Stomach (tissue), 19 donors: Measurements from ENCODE around the gene POTEJ. TPM values are rescaled to one million over a fixed set of nuclear protein-coding genes. Genes with fewer than 3 reads are reported as not detected.
A peak's percentile ranks its signal among the peaks of the same experiment; 100 is the strongest.
"Not testable (repeated sequence)": the region's sequence is repeated elsewhere in the genome, so short reads cannot be mapped to it uniquely, and the experiment has no call there.

Source experiments
- DNase-seq, 2 donors: peaks; one replicate each; pipeline versions ENCODE4 v3.0.0 to v3.0.0-alpha.2; 2013 to 2019
- H3K27ac ChIP-seq, 5 donors: fragments of 200-600 bp in 4 of 5; sonication (generic) in 4 of 5; one replicate each; pipeline ENCODE4 v1.5.1; 2013 to 2019; ENCODE audit warnings: mild to moderate bottlenecking in 1 of 5, moderate library complexity in 1 of 5
- H3K27me3 ChIP-seq, 3 donors: fragments of 200-600 bp; sonication (generic); one replicate each; pipeline ENCODE4 v1.5.1; 2017 to 2019; ENCODE audit warnings: mixed run types in 1 of 3
- H3K36me3 ChIP-seq, 4 donors: fragments of 200-600 bp; sonication (generic); 1 replicate in 3 of 4; 2 replicates in 1 of 4; pipeline ENCODE4 v1.5.1; 2016 to 2019
- H3K4me1 ChIP-seq, 4 donors: fragments of 200-600 bp; sonication (generic); one replicate each; pipeline ENCODE4 v1.5.1; 2016 to 2019
- H3K4me3 ChIP-seq, 4 donors: fragments of 200-600 bp; sonication (generic) in 3 of 4; one replicate each; pipeline ENCODE4 v1.5.1; 2016 to 2019; ENCODE audit warnings: mild to moderate bottlenecking in 1 of 4
- H3K9me3 ChIP-seq, 4 donors: fragments of 200-600 bp; sonication (generic); one replicate each; pipeline ENCODE4 v1.5.1; 2016 to 2019
- WGBS, 5 donors: extraction: QIAGEN DNeasy Blood & Tissue Kit in 3 of 5; methylation state at CpG; one replicate each; pipeline versions ENCODE4 v1.1.5 to v1.1.7; 2013 to 2018; 5-methylcytosine and 5-hydroxymethylcytosine counted together
- intact Hi-C: fragments of 100-400 bp; cut with DNase I; formaldehyde crosslinking; loops from one replicate; pipeline ENCODE4 v1.15.1; 2023; ENCODE audit warnings: low total_unique reads
- long read RNA-seq, 10 donors: transcript quantifications; one replicate each; lab custom pipeline, GENCODE V29; 2026
- polyA plus RNA-seq, 3 donors: library from polyadenylated mRNA; stranded (reverse); fragments of 200-250 nt; gene quantifications; one replicate each; pipeline ENCODE4 v1.2.3, GENCODE V29; 2013
- total RNA-seq, 5 donors: library from RNA; depleted of rRNA; stranded (reverse); fragments of >200 nt; gene quantifications; one replicate each; pipeline versions ENCODE4 v1.1.0 to v1.2.3, GENCODE V29; 2014 to 2016
- donor health status: healthy with polysubstance abuse.
- donor health status: Bipolar disorder and iron deficiency.
- donor health status: healthy.

POTEJ gene
- total RNA-seq (1 to 10 TPM in 1 of 5 donors, under 1 TPM in 2, not detected in 2; 0.87 to 4.9 (median 0.92) TPM), polyA plus RNA-seq (not detected)
- long read RNA-seq, donor 1 = 0 reads
- long read RNA-seq, donor 2 = 0 reads
- long read RNA-seq, donor 3, partial matches to known transcripts = 0 of 6 reads
- long read RNA-seq, donor 3, other reads (novel, unspliced or antisense) = 6 of 6 reads
- long read RNA-seq, donor 4 = 0 reads
- long read RNA-seq, donor 5 = 0 reads
- long read RNA-seq, donor 6 = 0 reads
- long read RNA-seq, donor 7 = 0 reads
- long read RNA-seq, donor 8 = 0 reads
- long read RNA-seq, donor 9 = 0 reads
- long read RNA-seq, donor 10 = 0 reads

DNA sequence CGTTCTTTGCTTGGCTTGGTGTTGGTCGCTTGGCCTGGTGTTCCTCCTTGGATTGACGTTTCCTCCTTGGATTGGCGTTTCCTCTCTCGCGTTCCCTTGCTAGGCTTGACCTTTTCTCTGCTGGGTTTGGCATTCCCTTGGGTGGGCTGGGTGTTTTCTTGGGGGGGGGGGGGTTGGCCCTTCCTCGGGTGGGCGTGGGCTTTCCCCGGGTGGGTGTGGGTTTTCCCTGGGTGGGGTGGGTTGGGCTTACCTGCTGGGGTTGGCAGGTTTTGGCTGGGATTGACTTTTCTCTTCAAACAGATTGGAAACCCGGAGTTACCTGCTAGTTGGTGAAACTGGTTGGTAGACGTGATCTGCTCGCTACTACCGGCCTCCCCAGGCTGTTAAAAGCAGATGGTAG lies at the start of gene POTEJ:
TSS of gene POTEJ (plus strand) at position 301 of the 400 bp plus-strand sequence. CDS start at position 394, 93 bp downstream.
- H3K36me3 ChIP-seq, H3K27ac ChIP-seq, H3K9me3 ChIP-seq, H3K27me3 ChIP-seq, intact Hi-C loops, DNase-seq, H3K4me3 ChIP-seq, H3K4me1 ChIP-seq: not testable (repeated sequence)
- 89% methylated on average over 3 of the region's 13 CpGs; no CpG with 5 or more reads in 4 of the 5 donors for WGBS, 5 donors

DNA sequence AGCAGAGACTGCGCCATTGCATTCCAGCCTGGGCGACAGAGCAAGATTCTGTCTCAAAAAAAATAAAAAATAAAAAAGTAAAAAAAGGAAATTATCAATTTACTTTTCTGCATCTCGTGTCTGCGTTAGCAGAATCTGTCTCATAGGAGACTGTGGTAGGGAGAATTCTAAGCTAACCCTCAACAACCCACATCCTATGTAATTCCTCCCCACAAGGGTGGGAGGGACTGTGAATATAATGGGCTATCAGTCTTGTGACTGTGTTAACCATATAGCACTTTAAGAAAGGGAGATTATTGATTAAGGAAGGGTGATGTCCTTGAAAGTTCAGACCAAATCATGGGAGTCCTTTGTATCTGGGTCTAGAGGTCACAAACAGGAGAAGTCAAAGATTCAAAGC lies 45.1 kb upstream of the POTEJ start:
- H3K9me3 ChIP-seq, H3K27ac ChIP-seq, intact Hi-C loops, DNase-seq, H3K4me3 ChIP-seq, H3K4me1 ChIP-seq, H3K27me3 ChIP-seq, H3K36me3 ChIP-seq: not testable (repeated sequence)
- no CpG with 5 or more reads among the region's 4 CpGs for WGBS, 5 donors

DNA sequence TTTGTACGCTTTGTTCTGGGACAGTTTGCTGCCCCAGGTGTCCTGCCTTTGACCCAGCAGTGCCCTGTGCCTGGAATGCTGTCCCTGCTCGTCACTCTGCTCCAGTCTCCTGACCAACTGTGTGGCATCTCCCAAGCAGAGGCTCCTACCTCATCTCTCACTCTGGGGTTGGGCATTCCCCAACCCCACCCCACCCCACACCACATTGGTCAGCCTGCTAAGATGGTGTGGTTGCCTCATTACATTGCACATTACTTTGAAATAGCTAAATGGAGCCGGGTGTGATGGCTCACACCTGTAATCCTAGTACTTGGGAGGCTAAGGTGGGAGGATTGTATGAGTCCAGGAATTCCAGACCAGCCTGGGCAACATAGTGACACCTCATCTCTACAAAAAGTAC lies 39.3 kb upstream of the POTEJ start:
- H3K36me3 ChIP-seq, H3K4me1 ChIP-seq, DNase-seq, H3K27me3 ChIP-seq, H3K27ac ChIP-seq, H3K4me3 ChIP-seq, intact Hi-C loops, H3K9me3 ChIP-seq: not testable (repeated sequence)
- WGBS, 5 donors = no CpG with 5 or more reads among the region's 3 CpGs

DNA sequence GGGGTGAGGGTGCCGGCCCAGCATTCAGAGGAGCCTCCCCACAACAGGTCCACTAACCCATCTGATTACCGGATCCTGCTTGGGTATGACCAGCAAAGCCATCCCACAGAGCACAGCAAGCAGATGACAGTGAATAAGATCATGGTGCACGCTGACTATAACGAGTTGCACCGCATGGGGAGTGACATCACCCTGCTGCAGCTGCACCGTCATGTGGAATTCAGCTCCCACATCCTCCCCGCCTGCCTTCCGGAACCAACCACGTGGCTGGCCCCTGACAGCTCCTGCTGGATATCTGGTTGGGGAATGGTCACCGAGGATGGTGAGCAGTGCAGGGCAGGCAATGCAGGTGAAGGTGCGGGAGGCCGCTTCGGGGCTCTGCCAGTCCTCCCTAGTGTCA lies 37.0 kb upstream of the POTEJ start:
- H3K4me1 ChIP-seq, H3K4me3 ChIP-seq, DNase-seq, intact Hi-C loops, H3K27ac ChIP-seq, H3K36me3 ChIP-seq, H3K27me3 ChIP-seq, H3K9me3 ChIP-seq: not testable (repeated sequence)
- 83 to 92% (median 89%) methylated on average over 3 to 7 of the region's 13 CpGs; no CpG with 5 or more reads in 2 of the 5 donors for WGBS, 5 donors

DNA sequence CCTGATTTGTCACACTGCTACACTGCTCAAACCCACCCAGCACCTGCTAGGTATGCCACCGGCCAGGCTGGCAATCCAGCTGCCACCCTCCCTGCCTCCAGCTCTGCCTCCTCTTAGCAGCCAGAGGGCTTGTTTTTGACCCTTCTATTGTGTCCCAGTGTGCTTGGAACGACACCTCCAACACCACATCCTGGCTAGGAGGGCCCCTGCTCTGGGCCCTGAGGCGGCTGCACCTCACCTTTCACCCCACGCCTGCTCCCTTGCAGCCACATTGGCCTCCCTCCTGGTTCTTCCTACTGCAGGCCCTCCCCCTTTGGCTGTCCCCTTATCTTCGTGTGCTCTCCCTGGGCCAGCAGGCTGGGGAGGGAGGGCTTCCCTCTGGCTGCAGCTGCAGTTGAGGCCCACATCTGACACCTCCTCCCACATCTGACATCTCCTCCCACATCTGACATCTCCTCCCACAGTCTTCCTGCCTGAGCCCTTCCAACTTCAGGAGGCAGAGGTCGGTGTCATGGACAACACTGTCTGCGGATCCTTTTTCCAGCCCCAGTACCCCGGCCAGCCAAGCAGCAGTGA lies 34.9 kb upstream of the POTEJ start:
- H3K4me3 ChIP-seq, intact Hi-C loops, H3K27me3 ChIP-seq, H3K27ac ChIP-seq, H3K4me1 ChIP-seq, DNase-seq, H3K36me3 ChIP-seq, H3K9me3 ChIP-seq: not testable (repeated sequence)
- no CpG with 5 or more reads among the region's 8 CpGs for WGBS, 5 donors

DNA sequence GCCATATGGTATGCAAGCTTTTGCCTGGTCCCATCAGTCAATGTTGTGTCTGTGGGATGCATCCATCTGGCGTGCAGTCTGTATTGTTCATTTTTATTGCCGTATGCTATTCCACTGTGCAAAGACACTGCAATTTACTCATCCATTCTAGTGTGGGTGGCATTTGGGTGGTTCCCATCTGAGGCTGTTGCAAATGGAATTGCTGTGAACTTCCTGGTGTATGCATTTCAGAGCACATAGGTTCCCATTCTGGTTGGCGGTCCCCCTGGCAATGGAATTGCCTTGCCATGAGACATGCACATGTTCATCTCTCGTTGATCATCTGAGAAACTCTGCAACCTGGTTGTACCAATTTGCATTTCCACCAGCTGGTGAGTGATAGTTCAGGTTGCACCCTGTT lies 33.7 kb upstream of the POTEJ start:
- H3K36me3 ChIP-seq, H3K4me3 ChIP-seq, DNase-seq, H3K27me3 ChIP-seq, intact Hi-C loops, H3K9me3 ChIP-seq, H3K4me1 ChIP-seq, H3K27ac ChIP-seq: not testable (repeated sequence)
- no CpG with 5 or more reads among the region's 4 CpGs for WGBS, 5 donors

DNA sequence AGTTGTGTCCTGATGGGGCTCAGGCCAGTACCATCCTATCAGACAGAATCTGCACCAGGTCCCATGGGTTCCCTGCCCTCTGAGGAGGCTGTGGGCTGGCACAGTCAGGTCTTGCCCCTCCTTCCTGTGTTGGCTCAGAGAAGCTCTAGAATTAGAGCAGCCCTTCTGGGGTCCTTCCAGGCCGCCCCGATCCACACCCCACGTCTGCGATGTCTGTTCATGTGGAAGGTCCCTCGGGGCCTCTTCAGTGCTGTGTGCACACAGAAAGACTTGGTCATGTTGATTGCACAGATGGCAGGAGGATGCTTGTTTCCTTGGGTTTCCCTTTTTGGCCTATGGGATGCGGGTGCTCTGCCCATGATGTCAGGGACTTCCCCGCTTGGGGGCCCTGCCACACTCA lies 32.1 kb upstream of the POTEJ start:
- H3K36me3 ChIP-seq, DNase-seq, H3K27me3 ChIP-seq, H3K4me3 ChIP-seq, H3K9me3 ChIP-seq, H3K27ac ChIP-seq, H3K4me1 ChIP-seq, intact Hi-C loops: not testable (repeated sequence)
- WGBS, 5 donors = 92 to 98% (median 95%) methylated on average over 5 of the region's 7 CpGs

DNA sequence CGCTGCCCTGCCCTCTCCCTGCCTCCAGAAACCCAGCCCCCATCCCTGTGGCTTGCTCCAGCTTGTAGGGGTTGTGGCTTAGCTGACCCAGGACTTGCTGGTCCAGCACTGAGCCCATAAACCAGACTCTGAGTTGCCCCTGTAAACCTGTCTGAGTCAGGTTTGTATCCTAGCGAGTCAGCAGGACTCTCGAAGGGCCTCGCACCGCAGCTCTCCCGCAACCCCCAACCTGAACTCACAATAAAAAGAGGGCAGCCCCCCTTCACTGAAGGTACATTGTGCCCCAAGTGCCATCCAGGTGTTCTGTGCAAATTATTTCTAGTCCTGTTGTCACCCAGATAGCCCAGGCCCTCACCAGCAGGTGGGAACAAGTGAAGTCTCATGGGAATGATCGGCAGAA lies 29.7 kb upstream of the POTEJ start:
- H3K4me3 ChIP-seq, DNase-seq, H3K4me1 ChIP-seq, H3K36me3 ChIP-seq, intact Hi-C loops, H3K9me3 ChIP-seq, H3K27me3 ChIP-seq, H3K27ac ChIP-seq: not testable (repeated sequence)
- WGBS, 5 donors = 89 to 100% (median 96%) methylated on average over 1 to 6 of the region's 7 CpGs

DNA sequence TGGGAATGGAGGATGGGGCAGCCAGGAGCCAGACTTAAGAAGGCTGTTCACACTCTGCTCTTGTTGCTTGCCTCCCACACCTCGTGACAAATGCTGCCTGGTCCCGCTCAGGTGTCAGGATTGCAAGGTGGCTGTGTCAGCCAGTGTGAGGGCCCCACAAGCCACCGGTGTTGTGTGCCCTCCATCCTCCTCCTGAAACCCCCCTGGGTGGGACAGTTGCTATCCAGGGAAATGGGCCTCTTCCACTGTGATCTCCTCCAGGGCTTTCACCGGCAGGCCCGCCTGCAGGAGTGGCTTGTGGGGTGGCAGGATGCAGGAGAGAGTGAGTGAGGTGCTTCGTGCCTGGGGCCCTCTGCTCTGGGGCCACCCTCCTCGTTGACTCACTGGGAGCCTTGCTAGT lies 28.3 kb upstream of the POTEJ start:
- H3K27me3 ChIP-seq, H3K4me3 ChIP-seq, H3K27ac ChIP-seq, intact Hi-C loops, H3K36me3 ChIP-seq, H3K4me1 ChIP-seq, H3K9me3 ChIP-seq, DNase-seq: not testable (repeated sequence)
- 45 to 73% (median 67%) methylated on average over 3 of the region's 7 CpGs; no CpG with 5 or more reads in 1 of the 5 donors for WGBS, 5 donors

DNA sequence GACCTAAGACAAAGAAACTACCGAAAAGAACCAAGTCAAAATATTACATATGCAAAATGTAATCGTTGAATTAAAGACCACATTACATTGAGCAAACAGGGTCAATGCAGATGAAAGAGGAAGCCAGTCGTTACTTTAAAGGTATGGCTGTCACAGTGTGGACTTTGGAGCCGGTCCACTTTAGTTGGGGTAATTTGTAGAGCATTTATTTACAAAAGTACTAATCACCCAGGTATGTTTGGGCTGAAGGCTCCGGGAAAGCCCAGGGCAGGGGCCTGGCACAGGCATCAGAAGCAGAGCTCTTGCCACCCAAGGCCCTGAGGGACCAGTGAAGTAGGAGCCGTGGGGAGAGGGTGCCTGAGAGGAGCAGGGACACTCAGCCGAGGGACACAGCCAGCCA lies 27.7 kb upstream of the POTEJ start:
- DNase-seq = peak in 1 of 2 donors; percentile 30
- H3K4me3 ChIP-seq, H3K27me3 ChIP-seq, intact Hi-C loops, H3K36me3 ChIP-seq, H3K9me3 ChIP-seq, H3K4me1 ChIP-seq, H3K27ac ChIP-seq: not testable (repeated sequence)
- 22 to 59% (median 38%) methylated on average over 4 to 5 of the region's 7 CpGs for WGBS, 5 donors

DNA sequence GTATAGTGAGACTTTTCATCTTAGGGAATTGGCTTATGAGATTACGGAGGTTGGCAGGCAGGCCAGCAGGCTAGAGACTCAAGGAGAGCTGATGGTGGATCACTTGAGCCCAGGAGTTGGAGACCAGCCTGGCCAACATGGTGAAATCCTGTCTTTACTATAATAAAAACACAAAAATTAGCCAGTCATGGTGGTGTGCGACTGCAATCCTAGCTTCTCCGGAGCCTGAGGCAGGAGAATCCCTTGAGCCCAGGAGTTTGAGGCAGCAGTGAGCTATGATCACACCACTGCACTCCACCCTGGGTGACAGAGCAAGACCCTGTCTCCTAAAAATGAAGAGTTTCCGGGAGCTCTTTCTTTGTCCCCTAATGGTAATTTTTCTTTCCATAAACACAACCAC lies 26.5 kb upstream of the POTEJ start:
- intact Hi-C loops, DNase-seq, H3K27me3 ChIP-seq, H3K9me3 ChIP-seq, H3K4me3 ChIP-seq, H3K4me1 ChIP-seq, H3K36me3 ChIP-seq, H3K27ac ChIP-seq: not testable (repeated sequence)
- WGBS, 5 donors = 93 to 99% (median 95%) methylated on average over 2 of the region's 4 CpGs

DNA sequence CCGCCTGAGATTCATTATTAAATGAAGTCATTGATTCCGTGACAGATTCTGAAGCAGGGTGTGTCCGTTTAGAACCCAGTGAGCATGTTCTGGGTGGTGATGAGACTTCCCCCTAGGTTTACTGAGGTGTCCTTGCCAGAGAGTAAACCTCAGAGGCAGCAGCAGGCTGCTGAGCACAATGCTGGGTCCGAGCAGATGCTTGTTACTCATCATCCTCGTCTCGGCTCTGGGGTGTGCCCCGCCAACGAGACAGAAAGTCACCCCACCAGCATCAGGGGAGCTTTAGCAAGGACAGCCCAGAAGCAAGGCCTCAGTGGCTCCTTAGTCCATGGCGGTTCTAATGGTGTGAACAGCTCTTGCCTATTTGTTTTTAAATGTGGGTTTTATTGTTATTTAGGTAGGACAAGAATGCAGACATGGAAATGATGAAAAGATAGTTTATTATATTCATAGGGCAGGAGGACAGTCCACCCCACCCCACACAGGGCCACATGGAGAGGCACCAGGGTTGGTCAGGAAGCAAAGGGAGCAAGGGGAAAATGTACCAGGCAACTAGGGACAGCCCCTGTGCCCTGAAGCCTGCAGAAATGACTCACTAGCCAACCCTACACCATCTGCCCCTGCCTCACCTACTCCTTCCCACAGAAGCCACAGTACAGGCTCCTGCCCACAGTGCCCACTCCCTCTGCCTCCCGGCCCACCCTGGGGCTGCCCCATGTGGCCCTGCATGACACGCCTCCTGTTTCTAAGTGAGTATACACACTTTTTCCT lies 22.4 kb upstream of the POTEJ start:
- DNase-seq, H3K36me3 ChIP-seq, intact Hi-C loops, H3K27me3 ChIP-seq, H3K4me1 ChIP-seq, H3K27ac ChIP-seq, H3K4me3 ChIP-seq, H3K9me3 ChIP-seq: not testable (repeated sequence)
- WGBS, 5 donors = 86 to 100% methylated on average over 1 of the region's 11 CpGs; no CpG with 5 or more reads in 3 of the 5 donors
